Measurements from ENCODE around the gene ADD1. TPM values are rescaled to one million over a fixed set of nuclear protein-coding genes. Genes with fewer than 3 reads are reported as not detected.
A peak's percentile ranks its signal among the peaks of the same experiment; 100 is the strongest.

Gene ADD1
- total RNA-seq, 1 donor from 2014 or later = 240 TPM

- no peak for TF ChIP-seq CTCF (IDR thresholded peaks at IDR 0.05)
- Mint-ChIP-seq H3K4me1 (ENCODE audit: low read depth) (peaks cover 37% of the 10 kb centered on the region), H3K4me3 (ENCODE audit: unreplicated experiment) (no peak overlapping the region), H3K9me3 (ENCODE audit: low read depth) (peaks cover 11% of the 10 kb centered on the region), H3K27me3 (ENCODE audit: low read depth) (no peaks in the 10 kb centered on the region), H3K36me3 (ENCODE audit: low read depth) (peaks cover 12% of the 10 kb centered on the region), H3K27ac (ENCODE audit: unreplicated experiment) (no peak overlapping the region)
- no peak for DNase-seq (ENCODE audit: low spot score)
Observed at GRCh38 chr4:2813446-2814405, 29.9 kb upstream of the ADD1 start.

GRCh38 chr4:2814627-2815270, 28.9 kb upstream of the ADD1 start:
- DNase-seq (ENCODE audit: low spot score) = no peak
- H3K27ac Mint-ChIP-seq (ENCODE audit: unreplicated experiment) = no peak overlapping the region

GRCh38 chr4:2816401-2816954, 27.2 kb upstream of the ADD1 start:
- H3K4me1 Mint-ChIP-seq (ENCODE audit: low read depth) = peaks cover 35% of the 10 kb centered on the region
- peaks cover 11% of the 10 kb centered on the region for H3K9me3 Mint-ChIP-seq (ENCODE audit: low read depth)
- H3K36me3 Mint-ChIP-seq (ENCODE audit: low read depth) = peaks cover 12% of the 10 kb centered on the region
- TF ChIP-seq CTCF (IDR thresholded peaks at IDR 0.05) = no peak
- H3K4me3 Mint-ChIP-seq (ENCODE audit: unreplicated experiment) = no peak overlapping the region
- H3K27ac Mint-ChIP-seq (ENCODE audit: unreplicated experiment) = peak overlapping the region; percentile 8
- H3K27me3 Mint-ChIP-seq (ENCODE audit: low read depth) = no peaks in the 10 kb centered on the region
- DNase-seq (ENCODE audit: low spot score) = no peak

More at GRCh38 chr4:2814627-2815270, 28.9 kb upstream of the ADD1 start:
- Mint-ChIP-seq H3K4me3 (ENCODE audit: unreplicated experiment) (no peak overlapping the region), H3K36me3 (ENCODE audit: low read depth) (peaks cover 12% of the 10 kb centered on the region), H3K27me3 (ENCODE audit: low read depth) (no peaks in the 10 kb centered on the region), H3K4me1 (ENCODE audit: low read depth) (peaks cover 37% of the 10 kb centered on the region), H3K9me3 (ENCODE audit: low read depth) (peaks cover 11% of the 10 kb centered on the region)
- no peak for TF ChIP-seq CTCF (IDR thresholded peaks at IDR 0.05)

GRCh38 chr4:2817137-2817536, 26.5 kb upstream of the ADD1 start:
- peaks cover 12% of the 10 kb centered on the region for H3K36me3 Mint-ChIP-seq (ENCODE audit: low read depth)
- peak overlapping the region; percentile 80 for H3K27ac Mint-ChIP-seq (ENCODE audit: unreplicated experiment)
- peaks cover 11% of the 10 kb centered on the region for H3K9me3 Mint-ChIP-seq (ENCODE audit: low read depth)
- no peak for DNase-seq (ENCODE audit: low spot score)
- H3K4me1 Mint-ChIP-seq (ENCODE audit: low read depth) = peaks cover 28% of the 10 kb centered on the region
- no peaks in the 10 kb centered on the region for H3K27me3 Mint-ChIP-seq (ENCODE audit: low read depth)
- no peak for TF ChIP-seq CTCF (IDR thresholded peaks at IDR 0.05)
- H3K4me3 Mint-ChIP-seq (ENCODE audit: unreplicated experiment) = peak overlapping the region; percentile 63

- Mint-ChIP-seq H3K27me3 (ENCODE audit: low read depth) (no peaks in the 10 kb centered on the region), H3K4me3 (ENCODE audit: unreplicated experiment) (peak overlapping the region; percentile 63), H3K9me3 (ENCODE audit: low read depth) (peaks cover 11% of the 10 kb centered on the region), H3K4me1 (ENCODE audit: low read depth) (peaks cover 23% of the 10 kb centered on the region), H3K36me3 (ENCODE audit: low read depth) (peaks cover 14% of the 10 kb centered on the region), H3K27ac (ENCODE audit: unreplicated experiment) (peak overlapping the region; percentile 80)
- no peak for TF ChIP-seq CTCF (IDR thresholded peaks at IDR 0.05)
- DNase-seq (ENCODE audit: low spot score) = no peak
Observed at GRCh38 chr4:2817701-2818350, 25.8 kb upstream of the ADD1 start.
